SK-N-SH (cell line): ENCODE results near the gene LRRC51.

Source experiments
- CTCF ChIP-seq: fragments of 200-600 bp; sonication (generic); IDR thresholded peaks from 2 replicates; pipeline ENCODE4 v1.6.1; 2017; ENCODE audit warnings: antibody characterized with exemption, mild to moderate bottlenecking, moderate library complexity
- EZH2phosphoT487 ChIP-seq: fragments of 200-600 bp; sonication (generic); IDR thresholded peaks from 2 replicates; pipeline ENCODE4 v1.6.1; 2017; ENCODE audit warnings: low read depth, mixed run types, mild to moderate bottlenecking, antibody characterized with exemption, moderate library complexity, borderline replicate concordance
- MAX ChIP-seq: IDR thresholded peaks from 2 replicates; pipeline ENCODE4 v1.4.0; 2012; ENCODE audit warnings: low read depth
- NFIC ChIP-seq: IDR thresholded peaks from 2 replicates; pipeline ENCODE4 v1.4.0; 2012; ENCODE audit warnings: borderline replicate concordance
- REST ChIP-seq: IDR thresholded peaks from 2 replicates; pipeline ENCODE4 v1.6.1; 2012; ENCODE audit warnings: mild to moderate bottlenecking, low read depth, low read length, moderate library complexity

GRCh38 chr11:72140661-72141060 is 60.0 kb downstream of the LRRC51 start:
- no peak for TF ChIP-seq MAX
- TF ChIP-seq CTCF: no peak
- no peak for TF ChIP-seq NFIC
- TF ChIP-seq EZH2phosphoT487: no peak
- no peak for TF ChIP-seq REST
